C4-2B (cell line): ENCODE results near the gene GTPBP6.

Experiments used
- ZFX ChIP-seq: fragments of 450-650 bp; IDR thresholded peaks from 2 replicates; pipeline ENCODE4 v1.6.1; 2017
- TF ChIP-seq, protein P1 (sequence below): fragments of 450-650 bp; conservative IDR thresholded peaks from 2 replicates; pipeline ENCODE4 v1.5.1; 2017; ENCODE audit warnings: mild to moderate bottlenecking

DNA sequence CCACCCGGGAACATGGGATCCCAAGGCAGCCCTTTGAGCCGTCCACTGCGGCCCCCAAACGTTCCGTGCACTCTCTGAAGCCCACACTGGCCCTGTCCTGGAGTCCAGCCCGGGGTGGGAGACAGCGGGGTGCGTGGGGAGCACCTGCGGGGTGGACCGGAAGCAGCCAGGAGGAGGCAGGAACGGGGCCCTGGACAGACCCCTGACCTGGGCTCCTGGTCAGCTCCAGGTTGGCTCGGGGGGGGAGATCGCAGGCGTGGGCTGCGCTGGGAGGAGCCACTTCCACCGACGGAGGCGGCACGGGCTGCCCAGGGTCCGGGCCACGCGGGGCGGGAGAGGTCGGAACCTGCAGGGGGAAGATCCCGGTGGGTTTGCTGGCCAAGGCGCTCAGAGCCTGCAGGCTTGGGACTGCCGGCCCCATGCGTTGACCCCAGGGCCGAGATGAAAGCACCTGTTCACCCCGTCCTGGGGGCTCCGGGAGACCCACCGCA is 43.1 kb downstream of the GTPBP6 start:
- TF ChIP-seq, protein P1, sequence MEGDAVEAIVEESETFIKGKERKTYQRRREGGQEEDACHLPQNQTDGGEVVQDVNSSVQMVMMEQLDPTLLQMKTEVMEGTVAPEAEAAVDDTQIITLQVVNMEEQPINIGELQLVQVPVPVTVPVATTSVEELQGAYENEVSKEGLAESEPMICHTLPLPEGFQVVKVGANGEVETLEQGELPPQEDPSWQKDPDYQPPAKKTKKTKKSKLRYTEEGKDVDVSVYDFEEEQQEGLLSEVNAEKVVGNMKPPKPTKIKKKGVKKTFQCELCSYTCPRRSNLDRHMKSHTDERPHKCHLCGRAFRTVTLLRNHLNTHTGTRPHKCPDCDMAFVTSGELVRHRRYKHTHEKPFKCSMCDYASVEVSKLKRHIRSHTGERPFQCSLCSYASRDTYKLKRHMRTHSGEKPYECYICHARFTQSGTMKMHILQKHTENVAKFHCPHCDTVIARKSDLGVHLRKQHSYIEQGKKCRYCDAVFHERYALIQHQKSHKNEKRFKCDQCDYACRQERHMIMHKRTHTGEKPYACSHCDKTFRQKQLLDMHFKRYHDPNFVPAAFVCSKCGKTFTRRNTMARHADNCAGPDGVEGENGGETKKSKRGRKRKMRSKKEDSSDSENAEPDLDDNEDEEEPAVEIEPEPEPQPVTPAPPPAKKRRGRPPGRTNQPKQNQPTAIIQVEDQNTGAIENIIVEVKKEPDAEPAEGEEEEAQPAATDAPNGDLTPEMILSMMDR = no peak
- no peak for TF ChIP-seq ZFX
